Activated CD4-positive, CD25-positive, alpha-beta regulatory T cell treated with anti-CD3 and anti-CD28 coated beads, Interleukin-2, amount 50 U/mL, for 24 hours (primary cell): Measurements from ENCODE around the gene RNF217.
A peak's percentile ranks its signal among the peaks of the same experiment; 100 is the strongest.

ENCODE experiments used
- ATAC-seq, 2 donors: fragments of 150-1000 bp; cut with Tn5 transposase; one replicate each; pipeline ENCODE4 v1.10.0; 2021; ENCODE audit warnings: mild to moderate bottlenecking in 1 of 2, moderate library complexity in 1 of 2

The RNF217 gene

DNA sequence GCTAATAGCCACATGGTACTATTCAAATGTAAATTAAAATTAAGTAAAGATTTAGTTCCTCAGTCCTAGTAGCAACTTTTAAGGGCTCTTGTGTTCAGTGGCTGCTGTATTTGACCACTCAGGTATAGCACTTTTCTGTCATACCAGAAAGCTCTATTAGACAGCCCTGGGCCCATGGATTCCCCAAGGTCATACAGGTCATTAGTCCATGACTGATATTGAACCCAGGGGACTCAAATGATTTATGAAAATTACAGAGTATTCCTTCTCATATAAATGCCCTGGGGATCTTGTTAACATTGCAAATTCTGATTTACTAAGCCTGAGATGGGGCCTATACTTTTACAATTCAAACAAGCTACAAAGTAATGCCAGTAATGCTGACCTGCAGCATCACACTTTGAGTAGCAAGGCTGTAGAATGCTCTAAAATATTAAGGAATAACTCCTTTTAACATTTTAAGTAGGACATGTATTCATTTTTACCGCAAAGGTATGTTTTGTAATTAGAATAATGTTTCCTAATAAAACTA, 29.6 kb downstream of the RNF217 start:
- ATAC-seq, result no peak

DNA sequence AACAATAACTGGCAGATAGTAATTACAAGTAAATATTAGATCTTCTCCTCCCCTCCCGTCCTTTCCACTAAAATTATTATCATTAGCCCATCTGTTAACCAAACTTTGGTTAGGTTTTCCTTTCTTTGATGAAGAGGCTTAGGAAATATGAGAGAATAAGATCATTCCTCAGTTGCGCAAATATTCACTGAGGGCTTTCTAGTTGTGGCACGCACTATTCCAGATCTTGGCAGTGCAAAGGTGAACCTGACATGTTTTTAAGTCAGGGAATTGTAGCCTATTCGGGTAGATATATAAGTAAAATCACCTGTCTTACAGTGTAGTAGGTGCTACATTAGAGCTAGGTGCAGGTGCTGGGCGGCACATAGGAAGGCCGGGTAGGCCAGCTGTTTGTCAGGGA, 31.1 kb downstream of the RNF217 start:
- peak in 1 of 2 donors; percentile 25 for ATAC-seq

DNA sequence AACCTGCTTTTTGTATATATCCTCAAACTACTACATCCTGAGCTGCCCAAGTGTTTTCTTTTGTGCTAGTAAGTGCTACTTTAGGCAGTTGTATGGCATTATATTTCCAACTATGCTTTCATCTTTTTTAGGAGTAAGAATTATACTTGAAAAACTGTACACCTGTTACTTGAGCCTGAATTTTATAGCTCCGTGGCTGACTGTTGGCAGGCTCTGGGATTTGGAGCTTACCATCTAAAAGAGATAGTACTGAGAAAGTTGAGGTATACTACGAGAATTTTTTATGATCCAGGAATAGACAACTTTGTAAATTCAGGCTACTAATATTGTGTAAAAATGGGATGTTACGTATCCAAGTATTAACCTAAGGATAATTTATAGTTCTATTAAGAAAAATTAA, 32.4 kb downstream of the RNF217 start:
- no peak for ATAC-seq

DNA sequence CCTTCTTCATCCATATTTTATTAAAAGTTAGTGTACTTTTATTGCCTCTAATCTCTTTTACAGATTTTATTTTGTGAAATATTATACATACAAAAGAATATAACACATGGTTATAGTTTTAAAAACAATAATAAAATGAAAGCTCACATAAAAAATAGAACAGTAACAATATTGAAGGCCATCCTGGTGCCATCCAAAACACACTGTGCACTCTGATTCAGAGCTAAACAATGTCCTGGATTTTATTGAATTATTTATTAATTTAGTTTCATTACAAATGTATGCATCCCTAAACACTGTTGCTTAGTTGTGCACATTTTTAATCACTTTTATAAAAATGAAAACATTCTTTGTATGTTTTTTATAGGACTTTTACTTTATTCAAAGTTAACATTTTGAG, 32.9 kb downstream of the RNF217 start:
- ATAC-seq, result no peak

DNA sequence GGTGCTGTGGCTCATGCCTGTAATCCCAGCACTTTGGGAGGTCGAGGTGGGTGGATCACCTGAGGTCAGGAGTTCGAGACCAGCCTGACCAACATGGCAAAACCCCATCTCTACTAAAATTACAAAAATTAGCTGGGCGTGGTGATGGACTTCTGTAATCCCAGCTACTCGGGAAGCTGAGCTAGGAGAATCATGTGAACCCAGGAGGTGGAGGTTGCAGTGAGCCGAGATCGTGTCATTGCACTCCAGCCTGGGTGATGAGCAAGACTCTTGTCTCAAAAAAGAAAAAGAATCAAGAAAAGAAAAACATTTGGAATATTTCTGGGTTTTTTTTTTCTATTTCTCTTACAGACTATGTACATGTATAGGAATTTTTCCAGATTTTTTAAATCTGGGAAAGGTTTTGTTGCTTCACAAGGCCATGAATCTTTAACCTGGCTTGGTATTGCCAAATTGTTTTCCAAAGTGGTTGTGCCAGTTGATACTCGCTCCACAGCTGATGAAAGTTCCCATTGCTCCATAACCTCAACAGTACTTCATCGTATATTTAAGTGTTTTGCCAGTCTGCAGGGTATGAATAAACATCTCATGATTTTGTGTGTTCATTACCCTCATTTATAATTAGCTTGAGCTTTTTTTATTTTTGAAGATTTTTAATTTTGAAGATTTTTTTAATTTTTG, 33.5 kb downstream of the RNF217 start:
- no peak for ATAC-seq

DNA sequence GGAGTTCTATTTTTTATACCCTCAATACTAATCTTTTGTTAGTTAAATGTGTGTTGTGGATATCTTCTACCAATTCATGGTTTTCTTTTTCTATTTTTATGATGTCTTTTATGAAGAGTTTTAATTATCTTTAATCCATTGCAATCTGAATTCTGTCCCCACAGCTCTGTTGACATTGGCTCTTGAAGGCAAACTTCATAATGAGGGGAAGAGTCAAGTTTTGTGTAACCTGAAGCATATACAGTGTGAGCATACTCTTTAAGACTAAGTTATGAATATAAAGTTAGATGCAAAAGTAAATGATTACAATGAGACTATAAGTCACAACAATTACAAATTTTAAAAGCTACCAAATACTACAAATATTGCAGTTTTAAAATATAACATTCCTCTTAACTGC, 34.2 kb downstream of the RNF217 start:
- ATAC-seq, result no peak

DNA sequence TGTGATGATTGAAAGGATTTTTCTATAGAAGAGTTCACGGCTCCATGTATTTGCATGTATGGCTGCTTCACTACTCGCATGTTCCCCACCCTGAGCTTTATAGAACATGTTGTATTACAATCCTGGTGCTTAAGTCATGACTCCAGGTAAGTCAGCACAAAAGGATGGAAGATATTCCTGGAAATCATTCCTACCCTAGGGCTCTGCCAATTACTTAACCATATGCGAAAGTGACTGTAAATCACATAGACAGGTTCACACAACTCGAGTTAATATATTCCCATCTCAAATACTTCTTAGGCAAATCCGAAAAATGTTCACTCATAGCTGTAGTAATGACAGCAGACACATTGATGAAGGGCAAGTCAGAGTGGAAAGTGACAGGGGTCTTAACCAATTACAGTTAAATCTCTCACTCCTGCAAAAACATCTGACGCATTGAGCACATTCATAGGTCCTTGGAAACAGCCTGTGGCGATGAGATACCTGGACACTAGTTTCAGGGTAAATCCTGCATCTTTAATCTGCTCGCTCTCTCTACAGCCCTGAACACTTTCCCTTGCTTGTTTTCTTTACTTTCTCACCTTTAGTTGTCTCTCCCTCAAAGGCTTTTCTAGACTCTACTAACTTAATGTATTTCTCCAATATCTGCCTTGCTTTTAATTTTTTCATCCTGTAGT, 35.1 kb downstream of the RNF217 start:
- ATAC-seq, result no peak

DNA sequence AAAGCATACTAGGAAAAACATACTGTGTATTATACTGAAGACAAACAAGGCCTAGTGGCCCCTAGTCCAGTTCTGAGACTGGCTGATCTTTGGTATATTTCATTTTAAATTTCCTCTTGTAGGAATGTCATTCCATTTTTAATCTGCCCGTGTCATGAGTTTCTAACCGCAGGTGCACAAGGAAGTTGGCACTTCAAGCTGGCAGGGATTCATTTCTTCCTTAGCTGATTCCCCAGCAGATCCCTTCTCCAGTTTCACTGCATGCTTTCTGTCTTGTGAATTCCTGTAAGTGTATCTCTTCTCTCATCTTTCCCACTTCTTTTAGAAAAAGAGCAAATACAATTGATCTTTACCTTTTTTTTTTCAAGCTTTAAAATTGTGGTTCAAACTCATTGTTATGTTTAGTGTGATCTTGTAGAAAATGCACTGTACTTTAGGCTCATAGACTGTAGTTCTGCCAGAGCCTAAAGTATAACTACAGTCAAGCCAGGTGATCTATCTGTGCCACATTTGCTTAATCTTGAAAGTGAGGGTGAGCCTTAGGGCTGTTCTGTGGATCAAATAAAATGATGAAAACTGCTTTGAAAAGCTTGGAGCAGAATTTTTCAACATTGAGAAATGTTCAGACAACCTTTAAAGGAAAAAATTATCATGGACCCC, 37.0 kb downstream of the RNF217 start:
- ATAC-seq, result no peak

DNA sequence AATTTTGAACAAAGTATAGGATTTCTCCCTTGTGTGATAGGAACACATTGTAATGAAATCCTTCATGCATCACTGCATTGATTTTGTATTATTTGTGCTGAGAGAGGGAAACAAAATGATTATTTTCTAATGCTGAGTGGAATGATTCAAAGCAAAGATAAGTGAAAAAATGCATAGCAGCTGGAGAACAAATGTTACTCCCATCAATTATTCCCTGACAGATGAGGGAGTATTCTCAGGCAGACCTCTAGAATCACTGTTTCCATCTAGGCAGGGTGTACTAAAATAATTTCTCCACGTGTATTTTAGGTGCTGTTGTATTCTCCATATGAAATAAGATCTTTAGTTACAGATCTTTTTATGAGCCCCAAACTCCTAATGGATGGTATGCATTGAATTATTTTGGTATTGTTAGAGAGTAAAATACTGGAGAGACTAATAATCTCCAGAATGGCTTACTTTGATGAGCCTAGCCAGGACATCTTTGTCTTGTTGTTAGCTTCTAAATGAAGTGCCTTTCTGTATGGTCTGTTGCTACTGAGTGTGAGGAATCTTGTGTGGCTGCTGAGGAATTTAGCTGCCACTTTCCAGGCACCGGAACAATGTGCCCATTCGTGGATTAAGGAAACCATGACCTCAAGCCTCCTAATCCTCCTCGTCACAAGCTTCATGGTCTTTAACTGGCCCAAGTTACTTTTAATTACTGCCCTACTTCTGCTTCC, 39.6 kb downstream of the RNF217 start:
- no peak for ATAC-seq

DNA sequence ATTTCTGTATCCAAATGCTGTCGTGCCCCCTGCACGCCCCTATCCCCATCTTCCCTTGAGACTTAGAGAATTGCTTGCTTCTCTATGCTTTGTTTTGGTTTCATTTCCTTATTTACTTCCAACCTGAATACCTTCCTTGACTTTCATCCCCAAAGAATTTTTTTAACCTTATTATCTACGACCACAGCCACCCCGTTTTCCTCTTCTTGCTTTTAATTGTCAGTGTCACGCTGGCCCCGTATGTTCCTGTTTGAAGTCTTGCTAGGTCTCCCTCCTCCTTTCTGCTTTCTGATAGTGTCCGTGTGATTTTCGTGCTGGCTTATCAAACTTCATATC, 40.1 kb downstream of the RNF217 start:
- ATAC-seq, result no peak

DNA sequence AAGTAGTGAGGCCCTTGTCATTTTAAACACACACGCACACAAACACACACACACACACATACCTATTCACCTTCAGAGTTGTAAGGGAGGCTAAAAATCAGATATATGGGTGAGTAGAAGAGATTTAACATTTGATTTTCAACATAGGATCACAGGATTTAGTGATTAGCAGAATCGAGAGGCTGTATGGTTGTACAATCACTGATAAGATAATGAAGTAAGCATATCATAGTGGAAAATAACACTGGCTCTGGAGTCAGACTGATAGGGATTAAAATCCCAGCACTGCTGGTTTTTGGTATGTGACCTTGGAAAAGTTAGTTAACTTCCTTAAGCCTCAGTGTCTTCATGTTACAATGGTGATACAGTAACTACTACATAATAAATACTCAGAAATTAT, 40.8 kb downstream of the RNF217 start:
- ATAC-seq, result no peak

DNA sequence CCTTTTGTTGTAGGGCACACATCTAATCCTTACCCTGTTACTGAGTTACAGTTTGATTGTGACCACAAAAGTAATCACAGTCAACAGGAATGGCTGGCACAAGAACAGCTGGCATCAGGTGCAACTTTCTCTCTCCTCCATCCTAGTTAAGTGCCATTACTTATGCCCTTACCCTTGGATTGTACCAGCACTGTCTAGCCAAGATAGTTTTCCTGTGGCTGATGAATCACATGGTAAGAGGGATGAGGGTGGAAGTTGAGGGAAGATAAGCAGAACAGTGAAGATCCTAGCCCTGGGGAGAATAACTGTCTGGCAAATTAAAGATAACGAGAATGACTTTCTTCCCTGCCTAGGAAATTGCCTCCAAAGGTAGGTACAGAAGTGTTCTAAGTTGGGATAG, 42.0 kb downstream of the RNF217 start:
- no peak for ATAC-seq

DNA sequence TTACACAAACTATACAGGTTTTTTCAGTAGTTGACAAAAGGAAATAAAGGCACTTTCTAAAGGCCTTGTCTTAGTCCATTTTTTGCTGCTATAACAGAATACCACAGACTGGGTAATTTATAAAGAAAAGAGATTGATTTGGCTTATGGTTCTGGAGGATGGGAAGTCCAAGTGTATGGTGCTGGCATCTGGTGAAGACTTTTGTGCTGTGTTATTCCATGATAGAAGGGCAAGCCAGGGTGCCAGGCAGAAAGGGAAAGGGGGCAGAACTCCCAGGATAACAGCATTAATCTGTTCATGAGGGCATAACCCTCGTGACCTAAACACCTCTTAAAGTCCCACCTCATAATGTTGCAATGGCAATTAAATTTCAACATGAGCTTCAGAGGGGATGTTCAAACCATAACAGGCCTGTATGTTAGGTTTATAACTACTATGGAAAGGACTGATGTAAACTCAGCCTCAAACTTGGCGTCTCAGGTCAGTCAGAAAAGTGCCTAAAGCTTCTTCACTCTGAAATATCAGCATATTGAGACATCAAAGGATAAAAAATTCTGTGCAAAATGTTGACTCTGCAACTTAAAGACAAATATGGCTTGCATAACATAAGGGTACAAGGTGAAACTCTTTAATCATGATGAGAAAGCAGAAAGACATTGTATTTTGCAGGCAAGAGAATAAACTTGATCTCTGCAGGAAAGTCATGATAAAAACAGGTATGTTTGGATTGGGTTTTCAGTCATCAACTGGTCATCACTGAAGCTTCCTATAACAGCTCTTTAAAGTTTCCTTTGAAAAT, 42.8 kb downstream of the RNF217 start:
- ATAC-seq, result no peak

DNA sequence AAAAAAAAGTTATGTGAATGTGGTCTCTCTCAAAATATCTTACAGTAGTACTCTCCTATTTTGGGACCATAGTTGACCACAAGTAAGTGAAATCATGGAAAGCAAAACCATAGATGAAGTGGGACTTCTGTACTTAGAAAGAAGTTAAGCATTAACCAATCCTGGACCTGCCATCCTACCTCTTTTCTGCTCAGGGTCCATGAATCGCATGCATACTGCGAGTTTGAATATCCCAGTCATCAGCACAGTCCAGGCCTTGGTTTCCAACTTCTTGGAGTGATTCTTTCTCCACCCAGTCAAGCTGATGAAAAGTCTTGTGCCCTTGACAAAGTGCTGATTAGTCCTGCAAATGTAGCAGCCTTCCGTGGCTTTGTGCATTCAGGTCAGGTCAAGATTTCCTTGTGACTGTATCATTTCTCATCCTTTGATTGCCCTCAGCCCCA, 46.0 kb downstream of the RNF217 start:
- ATAC-seq, result no peak

DNA sequence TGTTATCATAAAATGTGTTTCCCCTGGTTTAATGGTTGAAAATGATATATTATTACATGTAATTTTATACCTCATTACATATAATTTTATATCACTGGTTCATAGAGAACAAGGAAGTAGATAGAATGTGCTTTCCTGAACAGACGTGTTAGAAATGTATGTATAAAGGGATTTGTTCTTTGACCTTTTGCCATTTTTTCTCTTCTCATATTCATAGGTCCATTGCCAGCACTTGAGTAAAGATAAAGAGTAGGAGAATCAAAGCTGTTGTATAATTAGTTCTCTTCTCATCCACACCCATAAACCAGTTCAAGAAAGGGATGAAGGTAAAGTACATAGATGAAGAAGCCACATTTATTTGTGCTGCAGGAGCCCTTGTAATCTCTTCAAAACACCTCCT, 46.7 kb downstream of the RNF217 start:
- no peak for ATAC-seq

DNA sequence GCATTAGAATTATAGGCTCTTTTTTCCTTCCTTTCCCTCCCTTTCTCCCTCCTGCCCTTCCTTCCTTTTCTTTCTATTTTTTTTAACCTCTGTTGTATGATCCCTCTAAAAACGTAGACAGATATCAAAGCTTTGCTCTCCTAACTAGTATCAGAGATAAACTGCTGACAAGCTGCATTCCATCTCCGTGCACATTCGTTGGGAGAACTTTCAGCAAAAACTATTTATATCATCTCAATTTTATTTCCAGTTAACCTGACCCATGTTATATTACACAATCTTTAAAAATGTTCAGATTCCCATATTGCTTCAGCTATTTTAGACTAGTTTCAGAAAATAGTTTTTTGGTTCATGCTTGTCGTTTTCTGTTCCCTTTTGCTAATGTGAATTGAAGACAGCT, 47.3 kb downstream of the RNF217 start:
- no peak for ATAC-seq

DNA sequence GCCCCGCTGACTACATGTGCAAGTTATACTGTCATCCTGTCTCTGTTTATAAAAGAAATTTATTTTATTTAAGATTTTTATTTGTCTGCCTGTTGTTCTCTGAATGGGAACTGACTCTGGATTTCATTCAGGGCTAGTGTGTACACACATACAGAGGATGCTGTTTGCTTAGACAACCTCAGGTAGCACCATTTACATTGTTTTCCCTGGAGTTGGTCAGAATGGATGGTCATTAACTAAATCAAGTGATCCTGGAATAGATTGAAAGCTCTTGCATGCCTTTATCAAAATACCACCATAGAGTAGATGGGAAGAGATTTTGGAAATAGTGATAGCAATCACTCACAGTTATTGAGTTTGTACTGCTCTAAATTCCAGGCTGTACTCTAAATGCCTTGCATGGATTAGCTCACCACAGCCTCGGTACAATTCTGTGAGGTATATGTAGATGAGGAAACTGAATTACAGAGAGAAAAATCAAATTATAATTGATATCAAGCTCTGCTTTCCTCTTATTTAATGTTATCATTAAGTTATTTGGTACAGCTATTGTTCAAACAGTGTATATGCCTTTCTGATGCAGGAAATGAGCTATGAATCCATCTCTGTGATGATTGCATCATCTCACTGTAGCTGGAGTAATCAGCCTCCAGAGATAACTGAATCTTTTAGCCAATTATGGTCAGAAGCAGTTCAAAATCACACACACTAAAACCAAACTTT, 51.9 kb downstream of the RNF217 start:
- no peak for ATAC-seq

DNA sequence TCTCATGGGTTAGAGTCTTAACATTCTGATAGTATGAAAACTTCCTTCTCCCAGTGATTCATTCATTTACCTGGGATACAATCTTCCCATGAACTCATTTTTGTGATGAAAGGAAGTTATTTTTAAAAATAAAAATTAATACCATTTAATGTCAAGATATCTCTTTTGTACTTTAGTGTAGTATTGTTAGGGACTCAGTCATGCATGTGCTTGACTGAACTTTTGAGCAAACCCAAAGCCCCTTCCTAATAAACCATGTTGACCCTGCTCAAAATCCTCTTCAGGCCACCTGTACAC, 52.4 kb downstream of the RNF217 start:
- no peak for ATAC-seq

DNA sequence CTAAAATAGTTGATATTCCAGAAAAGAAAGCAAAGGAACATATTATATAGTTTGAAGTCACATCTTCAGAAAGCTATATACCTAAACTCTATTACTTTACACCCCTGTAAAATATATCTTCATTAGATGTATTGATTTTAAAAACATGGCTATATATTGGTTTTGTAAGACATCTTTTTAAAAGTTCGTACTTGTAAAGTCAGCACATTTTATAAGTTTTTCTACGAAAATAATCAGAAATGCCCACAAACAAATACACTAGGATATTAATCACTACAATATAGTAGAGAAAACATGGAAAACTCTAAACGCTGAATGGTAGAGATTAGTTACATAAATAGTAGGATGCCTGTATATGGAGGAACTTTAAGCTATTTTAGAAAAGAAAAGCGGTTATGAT, 52.9 kb downstream of the RNF217 start:
- no peak for ATAC-seq

DNA sequence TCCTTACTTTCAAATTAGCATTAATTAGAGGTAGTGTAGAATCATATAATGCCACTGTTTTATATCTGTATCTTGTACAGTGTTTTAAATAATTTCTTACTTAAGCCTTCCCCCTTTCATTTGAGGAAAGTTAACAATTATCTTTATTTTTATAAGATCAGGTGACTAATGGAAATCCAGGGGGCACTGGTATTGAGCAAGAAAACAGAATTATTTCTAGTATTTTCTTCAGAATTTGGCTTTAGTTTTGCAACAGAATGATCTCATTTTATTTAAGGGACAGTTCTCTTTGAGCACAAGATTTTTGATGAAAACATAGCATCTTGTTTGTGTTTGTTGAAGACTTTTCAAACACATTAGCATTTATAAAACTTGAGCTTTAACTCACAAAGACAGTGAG, 55.9 kb downstream of the RNF217 start:
- no peak for ATAC-seq

DNA sequence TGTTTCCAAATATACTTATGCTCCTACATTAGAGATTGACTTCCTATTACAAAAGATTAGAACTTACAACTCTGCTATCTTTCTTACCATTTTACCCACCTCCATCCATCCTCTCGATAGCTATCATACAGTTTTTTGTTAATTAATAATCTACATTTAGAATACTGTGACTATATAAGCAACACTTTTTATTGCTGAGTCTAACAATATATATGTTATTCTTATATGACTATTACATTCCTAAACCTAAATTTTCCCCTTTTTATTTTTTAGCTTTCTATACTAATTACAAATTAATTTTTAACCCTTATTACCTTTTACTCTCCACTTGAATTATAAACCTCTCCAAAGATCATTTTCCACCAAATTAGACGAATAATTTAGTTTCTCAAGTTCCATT, 57.0 kb downstream of the RNF217 start:
- ATAC-seq, result no peak

DNA sequence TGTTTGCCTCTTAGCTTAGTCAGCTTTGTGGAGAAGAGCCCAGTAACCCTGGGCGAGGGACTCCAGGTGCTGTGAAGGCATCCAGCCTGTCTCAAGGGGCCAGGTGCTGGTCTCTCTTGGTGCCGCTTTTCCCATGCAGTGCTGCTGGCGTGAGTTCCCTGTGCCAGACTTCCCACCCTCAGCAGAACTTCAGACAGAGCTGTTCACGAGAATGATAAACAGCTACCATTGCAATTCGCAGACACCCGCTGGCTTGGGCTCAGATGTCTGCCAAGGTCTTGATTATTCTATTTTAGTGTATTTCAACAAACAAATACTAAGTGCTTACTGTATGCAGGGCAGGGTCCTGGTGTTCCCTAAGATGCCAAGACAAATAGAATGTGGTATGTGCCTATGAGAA, 57.7 kb downstream of the RNF217 start:
- no peak for ATAC-seq
